Thymus (tissue), 11 donors: ENCODE measurements around the gene BMPR1A. TPM values are rescaled to one million over a fixed set of nuclear protein-coding genes. Genes with fewer than 3 reads are reported as not detected.

Source experiments
- DNase-seq, 9 donors: peaks; one replicate each; pipeline ENCODE4 v3.0.0-alpha.2; 2013; ENCODE audit warnings: low spot score in 9 of 9, low read depth in 6 of 9, missing footprints in 1 of 9
- H3K27ac ChIP-seq, 2 donors: one replicate each; pipeline ENCODE4 v1.5.1; 2013; ENCODE audit warnings: control low read depth in 1 of 2, low read depth in 1 of 2, low read length in 1 of 2, mild to moderate bottlenecking in 1 of 2, moderate library complexity in 1 of 2
- H3K27me3 ChIP-seq, 2 donors: one replicate each; pipeline ENCODE4 v1.5.1; 2013; ENCODE audit warnings: low read length in 1 of 2; ENCODE audit not compliant: control insufficient read depth in 2 of 2, insufficient read depth in 1 of 2
- H3K36me3 ChIP-seq, 2 donors: one replicate each; pipeline ENCODE4 v1.5.1; 2013; ENCODE audit warnings: low read length in 1 of 2, mild to moderate bottlenecking in 1 of 2, moderate library complexity in 1 of 2; ENCODE audit not compliant: control insufficient read depth in 2 of 2, insufficient read depth in 2 of 2
- H3K4me1 ChIP-seq, 2 donors: one replicate each; pipeline ENCODE4 v1.5.1; 2013; ENCODE audit warnings: low read length in 2 of 2; ENCODE audit not compliant: control insufficient read depth in 2 of 2, insufficient read depth in 2 of 2
- H3K4me3 ChIP-seq, 2 donors: one replicate each; pipeline ENCODE4 v1.5.1; 2013; ENCODE audit warnings: low read length in 2 of 2, control low read depth in 1 of 2, mild to moderate bottlenecking in 1 of 2
- H3K9me3 ChIP-seq, 2 donors: one replicate each; pipeline ENCODE4 v1.5.1; 2013; ENCODE audit warnings: low read length in 1 of 2, mild to moderate bottlenecking in 1 of 2; ENCODE audit not compliant: control insufficient read depth in 2 of 2, insufficient read depth in 1 of 2
- WGBS: extraction: QIAGEN DNeasy Blood & Tissue Kit; methylation state at CpG from one replicate; pipeline ENCODE4 v1.1.7; 2013; 5-methylcytosine and 5-hydroxymethylcytosine counted together
- polyA plus RNA-seq: library from polyadenylated mRNA; stranded (reverse); fragments of 200-250 nt; gene quantifications from one replicate; pipeline ENCODE4 v1.2.3, GENCODE V29; 2013
- total RNA-seq: library from RNA; stranded (reverse); fragments of 120-200 nt; gene quantifications from one replicate; pipeline ENCODE4 v1.2.4, GENCODE V29; 2013
- donor health status: healthy.

BMPR1A gene
- total and polyA plus RNA-seq, 2 donors, result 5.5 to 10.4 TPM

DNA sequence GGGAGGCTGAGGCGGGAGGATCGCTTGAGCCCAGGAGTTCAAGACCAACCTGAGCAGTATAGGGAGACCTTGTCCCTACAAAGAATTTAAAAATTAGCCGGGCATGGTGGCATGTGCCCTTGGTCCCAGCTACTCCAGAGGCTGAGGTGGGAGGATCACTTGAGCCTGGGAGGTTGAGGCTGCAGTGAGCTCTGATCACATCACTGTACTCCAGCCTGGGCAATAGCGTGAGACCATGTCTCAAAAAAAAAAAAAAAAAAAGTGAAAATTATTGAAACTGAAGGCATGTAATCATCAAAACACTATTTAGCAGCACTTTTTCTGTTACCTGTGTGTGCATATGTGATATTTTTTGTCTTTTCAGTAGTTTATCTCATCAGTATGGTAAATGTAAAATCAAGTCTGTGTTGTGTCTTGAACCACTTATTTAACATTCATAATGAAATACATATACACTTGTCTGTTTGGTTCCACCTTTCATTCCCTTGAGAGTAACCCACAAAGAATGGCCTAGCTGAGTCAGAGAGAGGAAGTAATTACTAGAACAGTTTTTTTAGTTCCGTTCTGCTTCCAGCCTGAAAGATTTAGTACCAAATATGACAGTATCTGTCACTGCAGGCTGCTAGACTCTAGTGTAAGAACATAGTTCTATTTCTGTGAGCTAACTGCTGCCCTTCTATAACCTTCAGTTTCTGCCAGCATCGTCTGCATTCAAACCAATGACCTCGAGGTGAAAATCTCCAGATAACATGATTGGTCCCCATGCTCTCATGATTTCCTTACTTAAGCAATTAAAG lies 132.4 kb downstream of the BMPR1A start:
- Histone ChIP-seq H3K27me3 (no peaks in the 10 kb centered on the region), H3K27ac (no peak overlapping the region), H3K36me3 (no peaks in the 10 kb centered on the region), H3K4me1 (no peaks in the 10 kb centered on the region), H3K9me3 (no peaks in the 10 kb centered on the region), H3K4me3 (no peak overlapping the region)
- DNase-seq, result peak in 1 of 9 donors; percentile 10
- WGBS, result 67% methylated on average over 7 of the region's 7 CpGs

DNA sequence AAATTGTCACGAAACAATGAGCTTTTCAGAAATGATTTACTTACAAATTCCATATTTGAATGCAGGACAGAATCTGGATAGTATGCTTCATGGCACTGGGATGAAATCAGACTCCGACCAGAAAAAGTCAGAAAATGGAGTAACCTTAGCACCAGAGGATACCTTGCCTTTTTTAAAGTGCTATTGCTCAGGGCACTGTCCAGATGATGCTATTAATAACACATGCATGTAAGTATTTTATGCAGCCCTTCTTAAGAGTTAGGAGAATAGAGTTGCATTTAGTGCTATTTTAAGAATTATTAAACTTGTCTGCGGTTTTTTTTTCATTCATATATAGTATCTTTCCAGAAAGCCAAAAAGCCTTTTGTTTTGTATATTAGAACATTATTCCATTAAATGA lies 133.6 kb downstream of the BMPR1A start:
- Histone ChIP-seq H3K4me3 (no peak overlapping the region), H3K9me3 (no peaks in the 10 kb centered on the region), H3K4me1 (no peaks in the 10 kb centered on the region), H3K36me3 (no peaks in the 10 kb centered on the region), H3K27me3 (no peaks in the 10 kb centered on the region), H3K27ac (no peak overlapping the region)
- DNase-seq, result no peak
- WGBS, result 76% methylated on average over 3 of the region's 3 CpGs

DNA sequence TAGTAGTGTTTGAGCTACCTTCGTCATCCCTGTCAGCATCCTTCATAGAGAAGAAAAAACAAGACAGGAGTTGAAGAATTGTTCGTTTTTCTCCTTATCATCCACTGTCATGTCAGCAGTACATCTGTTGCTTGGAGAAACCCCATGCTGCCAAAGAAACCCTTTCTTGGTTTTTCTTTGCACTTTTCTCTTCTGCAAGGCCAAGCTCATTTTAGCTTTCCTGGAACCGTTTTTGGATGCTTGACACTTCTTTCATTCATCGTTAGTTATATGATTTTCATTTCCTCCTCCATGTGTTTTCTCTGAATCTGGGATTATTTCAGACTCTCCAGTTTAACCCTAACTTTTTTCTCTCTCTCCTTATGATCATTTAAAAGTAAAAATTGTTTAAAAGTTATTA lies 142.1 kb downstream of the BMPR1A start:
- Histone ChIP-seq H3K27me3 (peaks cover 3 to 10% of the 10 kb centered on the region in 2 donors), H3K4me3 (no peak overlapping the region), H3K36me3 (no peaks in the 10 kb centered on the region), H3K9me3 (no peaks in the 10 kb centered on the region), H3K27ac (no peak overlapping the region), H3K4me1 (no peaks in the 10 kb centered on the region)
- 88% methylated on average over 4 of the region's 4 CpGs for WGBS
- no peak for DNase-seq

DNA sequence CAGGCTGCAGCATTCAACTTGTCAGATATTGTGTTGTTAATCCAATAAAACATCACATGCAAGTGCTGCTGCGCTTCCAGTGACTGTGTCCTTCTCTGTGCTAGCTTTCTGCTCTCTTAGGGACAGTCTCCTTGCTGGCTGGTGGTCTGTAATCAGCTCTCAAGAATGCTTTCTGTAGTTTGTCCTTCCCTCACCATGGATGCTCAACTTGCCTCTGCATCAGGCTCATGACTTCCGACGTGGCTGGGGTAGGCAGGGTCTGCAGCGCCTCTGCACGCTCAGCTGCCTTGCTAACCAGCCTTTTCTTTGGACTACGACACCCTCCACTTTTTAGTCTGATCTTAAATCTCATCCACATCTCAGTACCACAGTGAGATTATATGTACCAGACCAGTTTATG lies 142.7 kb downstream of the BMPR1A start:
- H3K4me1 ChIP-seq, result no peaks in the 10 kb centered on the region
- H3K27ac ChIP-seq, result no peak overlapping the region
- no peak for DNase-seq
- 78% methylated on average over 6 of the region's 6 CpGs for WGBS
- H3K4me3 ChIP-seq, result no peak overlapping the region
- no peaks in the 10 kb centered on the region for H3K9me3 ChIP-seq
- peaks cover 3 to 10% of the 10 kb centered on the region in 2 donors for H3K27me3 ChIP-seq
- H3K36me3 ChIP-seq, result no peaks in the 10 kb centered on the region

DNA sequence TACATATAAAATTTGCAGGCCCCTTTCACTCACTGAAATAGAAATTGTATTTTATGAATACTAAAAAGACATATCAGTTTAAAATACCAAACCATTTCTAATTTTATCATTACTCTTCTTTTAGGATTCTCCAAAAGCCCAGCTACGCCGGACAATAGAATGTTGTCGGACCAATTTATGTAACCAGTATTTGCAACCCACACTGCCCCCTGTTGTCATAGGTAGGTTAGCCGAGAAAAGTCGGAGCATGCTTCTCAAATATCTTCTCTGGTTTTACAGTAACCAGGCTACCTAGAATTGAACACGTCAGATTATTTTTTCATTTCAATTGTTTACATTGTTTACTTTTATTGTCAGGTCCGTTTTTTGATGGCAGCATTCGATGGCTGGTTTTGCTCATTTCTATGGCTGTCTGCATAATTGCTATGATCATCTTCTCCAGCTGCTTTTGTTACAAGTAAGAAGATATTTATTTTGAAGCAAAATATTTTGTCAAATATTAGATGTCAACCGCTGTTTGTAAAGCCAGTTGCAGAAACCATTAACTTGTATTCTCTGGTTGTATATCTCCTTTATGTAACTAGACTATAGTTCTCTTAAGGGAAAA lies 143.4 kb downstream of the BMPR1A start:
- H3K9me3 ChIP-seq, result no peaks in the 10 kb centered on the region
- no peak overlapping the region for H3K27ac ChIP-seq
- WGBS, result 26% methylated on average over 9 of the region's 9 CpGs
- no peak overlapping the region for H3K4me3 ChIP-seq
- no peaks in the 10 kb centered on the region for H3K4me1 ChIP-seq
- no peaks in the 10 kb centered on the region for H3K36me3 ChIP-seq
- H3K27me3 ChIP-seq, result peaks cover 3 to 10% of the 10 kb centered on the region in 2 donors
- peak in 4 of 9 donors; percentile 4 to 38 (median 18) for DNase-seq

GRCh38 chr10:86900955-86901354 lies 144.5 kb downstream of the BMPR1A start:
- peak in 1 of 9 donors; percentile 8 for DNase-seq
- WGBS, result 94% methylated on average over 2 of the region's 2 CpGs
- no peak overlapping the region for H3K27ac ChIP-seq
- peaks cover 3 to 10% of the 10 kb centered on the region in 2 donors for H3K27me3 ChIP-seq
- no peak overlapping the region for H3K4me3 ChIP-seq
- H3K9me3 ChIP-seq, result no peaks in the 10 kb centered on the region
- H3K36me3 ChIP-seq, result no peaks in the 10 kb centered on the region
- H3K4me1 ChIP-seq, result no peaks in the 10 kb centered on the region

GRCh38 chr10:86904600-86904999 lies 148.2 kb downstream of the BMPR1A start:
- Histone ChIP-seq H3K27me3 (peaks cover 0 to 5% of the 10 kb centered on the region in 2 donors), H3K36me3 (no peaks in the 10 kb centered on the region), H3K27ac (no peak overlapping the region), H3K9me3 (peaks cover 0 to 3% of the 10 kb centered on the region in 2 donors), H3K4me3 (no peak overlapping the region), H3K4me1 (no peaks in the 10 kb centered on the region)
- WGBS, result 88% methylated on average over 2 of the region's 2 CpGs
- DNase-seq, result no peak

DNA sequence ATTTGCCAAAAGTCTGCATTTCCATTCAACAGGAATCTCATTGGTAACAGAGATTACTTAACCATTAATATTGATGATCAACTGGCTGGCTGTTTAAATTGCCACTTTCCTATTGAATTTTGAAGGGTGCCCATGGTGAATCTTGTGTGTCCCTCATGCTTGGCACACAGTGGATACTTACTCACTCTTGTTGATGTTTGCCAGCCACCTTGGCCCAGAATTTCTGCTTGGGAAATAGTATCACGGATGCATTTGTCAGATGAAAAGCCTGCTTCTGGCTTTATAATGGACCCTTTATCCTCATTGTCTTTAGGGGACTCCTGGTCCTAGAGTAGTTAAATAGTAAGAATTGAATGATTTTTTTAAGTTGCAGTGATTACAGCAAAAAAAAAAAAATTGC lies 149.0 kb downstream of the BMPR1A start:
- Histone ChIP-seq H3K27ac (no peak overlapping the region), H3K36me3 (no peaks in the 10 kb centered on the region), H3K9me3 (peaks cover 0 to 3% of the 10 kb centered on the region in 2 donors), H3K4me1 (no peaks in the 10 kb centered on the region), H3K27me3 (peaks cover 0 to 5% of the 10 kb centered on the region in 2 donors), H3K4me3 (no peak overlapping the region)
- DNase-seq, result no peak
- WGBS, result 98% methylated on average over 1 of the region's 1 CpG

- no peak overlapping the region for H3K27ac ChIP-seq
- 98% methylated on average over 1 of the region's 1 CpG for WGBS
- H3K4me3 ChIP-seq, result no peak overlapping the region
- H3K9me3 ChIP-seq, result no peaks in the 10 kb centered on the region
- no peaks in the 10 kb centered on the region for H3K27me3 ChIP-seq
- no peaks in the 10 kb centered on the region for H3K4me1 ChIP-seq
- no peaks in the 10 kb centered on the region for H3K36me3 ChIP-seq
- no peak for DNase-seq
These were observed 158.3 kb downstream of the BMPR1A start for GRCh38 chr10:86914734-86915133.
